Stimulated activated CD4-positive, alpha-beta T cell treated with anti-CD3 and anti-CD28 coated beads, Interleukin-15, amount 100 ng/mL, for 48 hours (primary cell): ENCODE results near the gene EPG5.
A peak's percentile ranks its signal among the peaks of the same experiment; 100 is the strongest.
"Not testable (repeated sequence)": the region's sequence is repeated elsewhere in the genome, so short reads cannot be mapped to it uniquely, and the experiment has no call there.

ENCODE experiments used
- DNase-seq, 2 donors: peaks; one replicate each; pipeline ENCODE4 v3.0.0-alpha.2; 2020; ENCODE audit warnings: low read depth in 2 of 2

EPG5 gene

GRCh38 chr18:45967007-45967706, at the start of gene EPG5:
Gene EPG5 (minus strand): TSS chr18:45967329. CDS start chr18:45967239, 90 bp downstream.
- peak; percentile 86 to 93 for DNase-seq

GRCh38 chr18:46013484-46014189, 46.5 kb upstream of the EPG5 start:
- no peak for DNase-seq

- no peak for DNase-seq
Observed at GRCh38 chr18:46010676-46011075, 43.5 kb upstream of the EPG5 start.

- no peak for DNase-seq
Observed at GRCh38 chr18:46010050-46010449, 42.9 kb upstream of the EPG5 start.

GRCh38 chr18:46009125-46009840, 42.2 kb upstream of the EPG5 start:
- no peak for DNase-seq

GRCh38 chr18:46008531-46008930, 41.4 kb upstream of the EPG5 start:
- no peak for DNase-seq

- no peak for DNase-seq
Observed at GRCh38 chr18:46007165-46007564, 40.0 kb upstream of the EPG5 start.

- no peak for DNase-seq
Observed at GRCh38 chr18:46002934-46003333, 35.8 kb upstream of the EPG5 start.

GRCh38 chr18:46001892-46002291, 34.8 kb upstream of the EPG5 start:
- DNase-seq: no peak

GRCh38 chr18:46001074-46001473, 33.9 kb upstream of the EPG5 start:
- no peak for DNase-seq

- DNase-seq: no peak
Observed at GRCh38 chr18:45999536-45999935, 32.4 kb upstream of the EPG5 start.

- DNase-seq: no peak
Observed at GRCh38 chr18:45998244-45998643, 31.1 kb upstream of the EPG5 start.

GRCh38 chr18:45997700-45998151, 30.6 kb upstream of the EPG5 start:
- DNase-seq: peak; percentile 12 to 13

- DNase-seq: no peak
Observed at GRCh38 chr18:45995461-45995860, 28.3 kb upstream of the EPG5 start.

GRCh38 chr18:45993438-45993837, 26.3 kb upstream of the EPG5 start:
- no peak for DNase-seq

- DNase-seq: not testable (repeated sequence)
Observed at GRCh38 chr18:45992527-45992926, 25.4 kb upstream of the EPG5 start.

- no peak for DNase-seq
Observed at GRCh38 chr18:45991788-45992187, 24.7 kb upstream of the EPG5 start.

GRCh38 chr18:45984546-45985235, 17.6 kb upstream of the EPG5 start:
- no peak for DNase-seq

- no peak for DNase-seq
Observed at GRCh38 chr18:45981821-45982220, 14.7 kb upstream of the EPG5 start.

GRCh38 chr18:45980229-45980628, 13.1 kb upstream of the EPG5 start:
- DNase-seq: no peak

GRCh38 chr18:45978084-45978483, 11.0 kb upstream of the EPG5 start:
- DNase-seq: no peak

- no peak for DNase-seq
Observed at GRCh38 chr18:45976974-45977373, 9.8 kb upstream of the EPG5 start.
